HCT116 (cell line): ENCODE data around the gene CNTN5. TPM values are rescaled to one million over a fixed set of nuclear protein-coding genes. Genes with fewer than 3 reads are reported as not detected.

ENCODE experiments used
- ATAC-seq: fragments of 200-7000 bp; cut with Tn5 transposase; 2 replicates; pipeline ENCODE4 v1.9.1; 2020; ENCODE audit warnings: mild to moderate bottlenecking, moderate library complexity
- BruUV-seq: library from RNA; stranded (reverse); fragments of 400-500 nt; replicated peaks from 2 replicates; lab custom pipeline; 2021; lab: Mats Ljungman, UMichigan
- CTCF ChIA-PET: fragments of 300-600 bp; sonication (Branson Sonifier 250); formaldehyde crosslinking; loops from one replicate; lab custom pipeline; 2021; ENCODE audit warnings: antibody characterized with exemption; lab: Charles Lee
- POLR2A ChIA-PET: fragments of 300-600, 350-600 bp; sonication (Branson Sonifier 250); formaldehyde crosslinking; loops from one replicate; lab custom pipeline; 2021; ENCODE audit warnings: antibody characterized with exemption; lab: Charles Lee
- RAD21 ChIA-PET, 2 experiments: fragments of 300-600 bp; sonication (Branson Sonifier 250); formaldehyde crosslinking; loops; one replicate each; lab custom pipeline; 2023; ENCODE audit warnings: low total read pairs in 2 of 2; ENCODE audit not compliant: uncharacterized antibody in 2 of 2, unreplicated experiment in 2 of 2, low non-redundant PET in 1 of 2; lab: Charles Lee
- DNase-seq: peaks from one replicate; pipeline ENCODE4 v3.0.0-alpha.2; 2010; ENCODE audit warnings: low read depth, low spot score
- H2AFZ ChIP-seq: fragments of 200-600 bp; shearing (Covaris generic), sonication (generic); 2 replicates; pipeline ENCODE4 v1.6.1; 2017; ENCODE audit warnings: low read depth, mixed run types, mixed read lengths, antibody characterized with exemption, low read length; ENCODE audit not compliant: poor library complexity, severe bottlenecking
- H3K27ac ChIP-seq: 2 replicates; pipeline ENCODE4 v1.5.1; 2012; ENCODE audit warnings: low read depth, low read length
- H3K27me3 ChIP-seq: fragments of 200-600 bp; sonication (generic); 2 replicates; pipeline ENCODE4 v1.6.1; 2016; ENCODE audit warnings: mixed run types, low read length, mixed read lengths; ENCODE audit not compliant: insufficient read depth
- H3K36me3 ChIP-seq, 2 experiments: fragments of 200-500 bp in 1 of 2; fragments of 200-600 bp in 1 of 2; sonication (Bioruptor generic) in 1 of 2; sonication (generic) in 1 of 2; 2 replicates each; pipeline versions ENCODE4 v1.5.1 to v1.6.1; 2014 to 2016; ENCODE audit warnings: low read length in 2 of 2, inconsistent platforms in 1 of 2, mixed read lengths in 1 of 2, mixed run types in 1 of 2; ENCODE audit not compliant: insufficient read depth in 2 of 2, control insufficient read depth in 1 of 2
- H3K4me1 ChIP-seq, 2 experiments: fragments of 200-600 bp in 1 of 2; sonication (generic) in 1 of 2; 2 replicates each; pipeline versions ENCODE4 v1.5.1 to v1.6.1; 2012 to 2017; ENCODE audit warnings: low read length in 2 of 2, inconsistent platforms in 1 of 2, mild to moderate bottlenecking in 1 of 2, mixed read lengths in 1 of 2, mixed run types in 1 of 2, moderate library complexity in 1 of 2; ENCODE audit not compliant: insufficient read depth in 2 of 2, control insufficient read depth in 1 of 2
- H3K4me2 ChIP-seq: fragments of 200-600 bp; sonication (generic); 2 replicates; pipeline ENCODE4 v1.6.1; 2017; ENCODE audit warnings: mixed run types, low read length, mixed read lengths
- H3K4me3 ChIP-seq, 2 experiments: fragments of 200-600 bp in 1 of 2; sonication (generic) in 1 of 2; replicated peaks in 1 of 2; 2 replicates each; pipeline ENCODE4 v1.5.1; 2011 to 2016; ENCODE audit warnings: low read length in 2 of 2, control low read depth in 1 of 2, low read depth in 1 of 2, mild to moderate bottlenecking in 1 of 2, mixed read lengths in 1 of 2, mixed run types in 1 of 2
- H3K79me2 ChIP-seq: fragments of 200-600 bp; sonication (generic); 2 replicates; pipeline ENCODE4 v1.6.1; 2017; ENCODE audit warnings: mild to moderate bottlenecking, mixed run types, low read length, moderate library complexity, mixed read lengths; ENCODE audit not compliant: insufficient read depth
- H3K9ac ChIP-seq: fragments of 200-600 bp; sonication (generic); 2 replicates; pipeline ENCODE4 v1.6.1; 2016; ENCODE audit warnings: low read length, mixed read lengths
- H3K9me2 ChIP-seq: fragments of 200-600 bp; sonication (generic), shearing (Covaris generic); 2 replicates; pipeline ENCODE4 v1.6.1; 2017; ENCODE audit warnings: mixed run types, mild to moderate bottlenecking, moderate library complexity; ENCODE audit not compliant: insufficient read depth
- H3K9me3 ChIP-seq, 2 experiments: fragments of 200-500 bp in 1 of 2; fragments of 200-600 bp in 1 of 2; sonication (Bioruptor generic) in 1 of 2; sonication (generic) in 1 of 2; 2 replicates each; pipeline ENCODE4 v1.6.1; 2014 to 2017; ENCODE audit warnings: low read length in 2 of 2, mixed read lengths in 2 of 2, inconsistent platforms in 1 of 2, low read depth in 1 of 2, mild to moderate bottlenecking in 1 of 2, mixed run types in 1 of 2, moderate library complexity in 1 of 2; ENCODE audit not compliant: control insufficient read depth in 1 of 2, insufficient read depth in 1 of 2
- H4K20me1 ChIP-seq: fragments of 200-600 bp; sonication (generic), shearing (Covaris generic); 2 replicates; pipeline ENCODE4 v1.6.1; 2017; ENCODE audit warnings: mixed run types, mild to moderate bottlenecking, moderate library complexity; ENCODE audit not compliant: insufficient read depth
- ATF3 ChIP-seq: IDR thresholded peaks from 2 replicates; pipeline ENCODE4 v1.6.1; 2012
- CBX3 ChIP-seq: IDR thresholded peaks from 2 replicates; pipeline ENCODE4 v1.6.1; 2012; ENCODE audit warnings: low read depth
- CEBPB ChIP-seq: IDR thresholded peaks from 2 replicates; pipeline ENCODE4 v1.6.1; 2012; ENCODE audit warnings: low read depth
- FOSL1 ChIP-seq: IDR thresholded peaks from 2 replicates; pipeline ENCODE4 v1.6.1; 2012; ENCODE audit warnings: low read depth
- POLR2A ChIP-seq: IDR thresholded peaks from 2 replicates; pipeline ENCODE4 v1.7.0; 2011; ENCODE audit warnings: borderline replicate concordance; ENCODE audit not compliant: insufficient read depth, insufficient read length; ENCODE audit errors: extremely low read depth
- POLR2AphosphoS5 ChIP-seq: IDR thresholded peaks from 2 replicates; pipeline ENCODE4 v1.6.1; 2011; ENCODE audit warnings: mild to moderate bottlenecking, low read depth, low read length, moderate library complexity
- RAD21 ChIP-seq: IDR thresholded peaks from 2 replicates; pipeline ENCODE4 v1.6.1; 2012; ENCODE audit warnings: low read depth, mild to moderate bottlenecking
- REST ChIP-seq: IDR thresholded peaks from 2 replicates; pipeline ENCODE4 v1.6.1; 2012; ENCODE audit warnings: low read depth
- SIN3A ChIP-seq: IDR thresholded peaks from 2 replicates; pipeline ENCODE4 v1.6.1; 2012; ENCODE audit warnings: low read depth
- SP1 ChIP-seq: IDR thresholded peaks from 2 replicates; pipeline ENCODE4 v1.6.1; 2012; ENCODE audit warnings: low read depth
- TCF7L2 ChIP-seq: IDR thresholded peaks from 2 replicates; pipeline ENCODE4 v1.7.0; 2011; ENCODE audit warnings: borderline replicate concordance, inconsistent platforms; ENCODE audit not compliant: insufficient read depth, insufficient read length; ENCODE audit errors: extremely low read depth
- YY1 ChIP-seq: IDR thresholded peaks from 2 replicates; pipeline ENCODE4 v1.6.1; 2011; ENCODE audit warnings: low read length, low read depth, moderate library complexity, mild to moderate bottlenecking; ENCODE audit not compliant: insufficient replicate concordance; ENCODE audit errors: extremely low read depth
- ZNF274 ChIP-seq: fragments of 200-500 bp; sonication (Bioruptor generic); IDR thresholded peaks from 2 replicates; pipeline ENCODE4 v1.6.1; 2014; ENCODE audit warnings: mild to moderate bottlenecking, low read depth, low read length, inconsistent platforms
- intact Hi-C: fragments of 100-400 bp; cut with micrococcal nuclease; formaldehyde crosslinking; loops from 2 replicates; pipeline ENCODE4 v1.10.0; 2022
- total RNA-seq: library from RNA; stranded (reverse); gene quantifications from one replicate; pipeline ENCODE4 v1.2.1, GENCODE V29; 2021; ENCODE audit not compliant: unreplicated experiment
- TF ChIP-seq, protein P1 (sequence below), 3 experiments: fragments of 200-600 bp in 1 of 3; sonication (generic) in 1 of 3; IDR thresholded peaks in 2 of 3; conservative IDR thresholded peaks in 1 of 3; 2 replicates each; pipeline ENCODE4 v1.5.1; 2012 to 2017; ENCODE audit warnings: low read depth in 2 of 3, low read length in 2 of 3, antibody characterized with exemption in 1 of 3, borderline replicate concordance in 1 of 3, control low read depth in 1 of 3, mild to moderate bottlenecking in 1 of 3, mixed read lengths in 1 of 3, mixed run types in 1 of 3, moderate library complexity in 1 of 3; ENCODE audit not compliant: insufficient read depth in 1 of 3

Gene CNTN5
- total RNA-seq, 1 experiment from 2014 or later = not detected

- H3K27ac ChIP-seq = no peak overlapping the region
- no peaks in the 10 kb centered on the region for H3K36me3 ChIP-seq
- ChIA-PET POLR2A (no interaction called here), CTCF (no interaction called here), RAD21 (no interaction called here)
- H3K4me3 ChIP-seq = no peak overlapping the region
- H3K4me1 ChIP-seq = no peaks in the 10 kb centered on the region
- no peak overlapping the region for H2AFZ ChIP-seq
- DNase-seq (no peak), ATAC-seq (no peak)
- H3K9me3 ChIP-seq = peaks cover 7 to 13% of the 10 kb centered on the region in 2 experiments; a peak in 2 of 4 replicates
- no peaks in the 10 kb centered on the region for H3K9me2 ChIP-seq
- H4K20me1 ChIP-seq = no peaks in the 10 kb centered on the region
- H3K4me2 ChIP-seq = no peak overlapping the region
- no peaks in the 10 kb centered on the region for H3K79me2 ChIP-seq
- intact Hi-C loops = no loop called here
- no peaks in the 10 kb centered on the region for H3K27me3 ChIP-seq
- TF ChIP-seq POLR2A (no peak), FOSL1 (no peak)
- H3K9ac ChIP-seq = no peak overlapping the region
- no TSS peak for BruUV-seq
Measured at GRCh38 chr11:99682171-99682570, 661.4 kb downstream of the CNTN5 start.

GRCh38 chr11:99682646-99683045 is 661.9 kb downstream of the CNTN5 start:
- ChIA-PET POLR2A (no interaction called here), RAD21 (no interaction called here), CTCF (no interaction called here)
- no peak for DNase-seq
- H3K36me3 ChIP-seq = no peaks in the 10 kb centered on the region; a peak in 1 of 4 replicates
- TF ChIP-seq FOSL1 (no peak), POLR2A (no peak), CEBPB (no peak), RAD21 (no peak), ZNF274 (no peak), POLR2AphosphoS5 (no peak), SIN3A (no peak), CBX3 (no peak), TCF7L2 (no peak), YY1 (no peak), ATF3 (no peak), REST (no peak), SP1 (no peak)
- TF ChIP-seq, protein P1, sequence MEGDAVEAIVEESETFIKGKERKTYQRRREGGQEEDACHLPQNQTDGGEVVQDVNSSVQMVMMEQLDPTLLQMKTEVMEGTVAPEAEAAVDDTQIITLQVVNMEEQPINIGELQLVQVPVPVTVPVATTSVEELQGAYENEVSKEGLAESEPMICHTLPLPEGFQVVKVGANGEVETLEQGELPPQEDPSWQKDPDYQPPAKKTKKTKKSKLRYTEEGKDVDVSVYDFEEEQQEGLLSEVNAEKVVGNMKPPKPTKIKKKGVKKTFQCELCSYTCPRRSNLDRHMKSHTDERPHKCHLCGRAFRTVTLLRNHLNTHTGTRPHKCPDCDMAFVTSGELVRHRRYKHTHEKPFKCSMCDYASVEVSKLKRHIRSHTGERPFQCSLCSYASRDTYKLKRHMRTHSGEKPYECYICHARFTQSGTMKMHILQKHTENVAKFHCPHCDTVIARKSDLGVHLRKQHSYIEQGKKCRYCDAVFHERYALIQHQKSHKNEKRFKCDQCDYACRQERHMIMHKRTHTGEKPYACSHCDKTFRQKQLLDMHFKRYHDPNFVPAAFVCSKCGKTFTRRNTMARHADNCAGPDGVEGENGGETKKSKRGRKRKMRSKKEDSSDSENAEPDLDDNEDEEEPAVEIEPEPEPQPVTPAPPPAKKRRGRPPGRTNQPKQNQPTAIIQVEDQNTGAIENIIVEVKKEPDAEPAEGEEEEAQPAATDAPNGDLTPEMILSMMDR (IDR thresholded peaks at IDR 0.05 in 2 of 3, conservative IDR thresholded peaks at IDR 0.05 in 1 of 3; ENCODE audit: borderline replicate concordance in 1 of 3, insufficient read depth in 1 of 3, low read depth in 2 of 3, low read length in 2 of 3) = no peak
- no peak overlapping the region for H2AFZ ChIP-seq
- H3K9ac ChIP-seq = no peak overlapping the region
- ATAC-seq = no peak
- H3K9me2 ChIP-seq = no peaks in the 10 kb centered on the region
- H3K9me3 ChIP-seq = peaks cover 3 to 13% of the 10 kb centered on the region in 2 experiments; a peak in 2 of 4 replicates
- H3K79me2 ChIP-seq = no peaks in the 10 kb centered on the region
- H4K20me1 ChIP-seq = no peaks in the 10 kb centered on the region
- H3K4me2 ChIP-seq = no peak overlapping the region
- H3K27me3 ChIP-seq = no peaks in the 10 kb centered on the region
- BruUV-seq = no TSS peak
- H3K4me1 ChIP-seq = no peaks in the 10 kb centered on the region
- H3K27ac ChIP-seq = no peak overlapping the region
- intact Hi-C loops = no loop called here
- no peak overlapping the region for H3K4me3 ChIP-seq
